ENCODE data around the gene CLDN1.

Gene CLDN1

DNA sequence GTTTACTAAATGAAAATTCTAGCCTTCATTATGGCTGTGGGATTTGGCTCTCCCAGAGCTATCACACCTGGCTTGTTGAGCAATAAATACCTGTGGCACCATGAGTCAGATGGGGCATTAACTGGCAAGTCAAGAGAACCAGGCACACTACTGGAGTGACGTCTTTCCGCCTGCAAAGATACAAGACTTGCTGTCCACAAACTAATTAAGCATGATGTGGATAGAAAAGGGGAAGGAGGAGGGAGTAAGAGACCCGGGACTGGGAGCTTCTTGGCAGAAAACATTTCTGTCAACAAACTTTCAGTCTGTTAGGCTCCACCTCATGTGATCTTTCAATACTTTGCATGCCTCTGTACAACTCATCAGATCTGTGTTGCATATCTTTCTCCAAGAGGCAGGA is 56.5 kb downstream of the CLDN1 start:
- intact Hi-C loops (cut with DNase I; ENCODE audit: low total_unique reads): no loop called here
- no peak for DNase-seq
- Histone ChIP-seq H3K4me1 (peaks cover 0 to 23% (median 13%) of the 10 kb centered on the region in 4 donors), H3K27ac (no peak overlapping the region), H3K36me3 (no peaks in the 10 kb centered on the region), H3K4me3 (no peak overlapping the region), H3K9me3 (no peaks in the 10 kb centered on the region), H3K27me3 (no peaks in the 10 kb centered on the region)
- TF ChIP-seq, protein P1, sequence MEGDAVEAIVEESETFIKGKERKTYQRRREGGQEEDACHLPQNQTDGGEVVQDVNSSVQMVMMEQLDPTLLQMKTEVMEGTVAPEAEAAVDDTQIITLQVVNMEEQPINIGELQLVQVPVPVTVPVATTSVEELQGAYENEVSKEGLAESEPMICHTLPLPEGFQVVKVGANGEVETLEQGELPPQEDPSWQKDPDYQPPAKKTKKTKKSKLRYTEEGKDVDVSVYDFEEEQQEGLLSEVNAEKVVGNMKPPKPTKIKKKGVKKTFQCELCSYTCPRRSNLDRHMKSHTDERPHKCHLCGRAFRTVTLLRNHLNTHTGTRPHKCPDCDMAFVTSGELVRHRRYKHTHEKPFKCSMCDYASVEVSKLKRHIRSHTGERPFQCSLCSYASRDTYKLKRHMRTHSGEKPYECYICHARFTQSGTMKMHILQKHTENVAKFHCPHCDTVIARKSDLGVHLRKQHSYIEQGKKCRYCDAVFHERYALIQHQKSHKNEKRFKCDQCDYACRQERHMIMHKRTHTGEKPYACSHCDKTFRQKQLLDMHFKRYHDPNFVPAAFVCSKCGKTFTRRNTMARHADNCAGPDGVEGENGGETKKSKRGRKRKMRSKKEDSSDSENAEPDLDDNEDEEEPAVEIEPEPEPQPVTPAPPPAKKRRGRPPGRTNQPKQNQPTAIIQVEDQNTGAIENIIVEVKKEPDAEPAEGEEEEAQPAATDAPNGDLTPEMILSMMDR (IDR thresholded peaks at IDR 0.05): no peak

DNA sequence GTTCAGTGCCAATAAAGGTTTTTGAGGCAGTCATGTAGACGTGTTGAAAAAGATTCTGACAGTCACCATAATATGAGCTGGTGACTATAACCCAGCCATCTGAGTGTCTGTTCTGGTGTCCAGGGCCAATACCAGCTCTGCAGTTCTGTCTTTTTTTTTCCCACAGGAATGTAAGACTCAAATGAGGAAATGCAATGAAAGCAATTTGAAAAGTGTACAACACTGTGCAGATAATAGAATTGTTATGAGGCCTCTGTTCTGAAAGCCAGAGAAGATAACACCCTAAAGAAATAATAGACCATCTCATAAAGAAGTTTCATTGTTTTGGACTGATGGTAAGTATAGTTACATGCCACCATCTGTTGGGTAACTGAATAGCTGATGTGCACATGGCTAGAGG is 57.1 kb downstream of the CLDN1 start:
- Histone ChIP-seq H3K27ac (no peak overlapping the region), H3K36me3 (no peaks in the 10 kb centered on the region)

DNA sequence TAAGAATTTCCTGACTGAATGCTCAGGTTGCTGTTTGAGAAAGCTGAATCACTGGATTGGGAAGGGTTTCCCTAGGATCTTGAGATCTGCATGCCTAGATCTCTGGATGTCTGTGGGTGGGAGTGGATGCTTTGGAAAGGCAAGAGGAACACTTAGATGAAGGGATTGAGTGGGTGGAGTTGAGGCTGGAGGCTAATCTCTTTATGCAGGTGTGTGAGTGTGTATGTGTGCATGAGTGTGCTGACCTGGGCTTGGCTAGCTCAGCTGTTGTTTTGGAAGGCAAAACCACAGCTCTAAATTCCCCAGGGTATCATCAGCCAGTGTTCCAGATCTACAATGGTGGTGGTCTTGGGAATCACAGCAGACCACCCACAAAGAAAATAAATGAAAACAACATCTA is 60.5 kb downstream of the CLDN1 start:
- Histone ChIP-seq H3K9me3 (no peaks in the 10 kb centered on the region), H3K4me3 (no peak overlapping the region), H3K27me3 (no peaks in the 10 kb centered on the region), H3K4me1 (peaks cover 0 to 27% (median 19%) of the 10 kb centered on the region in 4 donors), H3K36me3 (no peaks in the 10 kb centered on the region), H3K27ac (peak overlapping the region; percentile 54 to 67)
- intact Hi-C loops (cut with DNase I; ENCODE audit: low total_unique reads): no loop called here
- DNase-seq: no peak
- TF ChIP-seq, protein P1 (IDR thresholded peaks at IDR 0.05): no peak

More for the DNA sequence above, 57.1 kb downstream of the CLDN1 start:
- H3K27me3 ChIP-seq: no peaks in the 10 kb centered on the region
- DNase-seq: no peak
- intact Hi-C loops (cut with DNase I; ENCODE audit: low total_unique reads): no loop called here
- TF ChIP-seq, protein P1 (IDR thresholded peaks at IDR 0.05): no peak
- H3K4me1 ChIP-seq: peaks cover 0 to 30% (median 20%) of the 10 kb centered on the region in 4 donors
- no peaks in the 10 kb centered on the region for H3K9me3 ChIP-seq
- no peak overlapping the region for H3K4me3 ChIP-seq

DNA sequence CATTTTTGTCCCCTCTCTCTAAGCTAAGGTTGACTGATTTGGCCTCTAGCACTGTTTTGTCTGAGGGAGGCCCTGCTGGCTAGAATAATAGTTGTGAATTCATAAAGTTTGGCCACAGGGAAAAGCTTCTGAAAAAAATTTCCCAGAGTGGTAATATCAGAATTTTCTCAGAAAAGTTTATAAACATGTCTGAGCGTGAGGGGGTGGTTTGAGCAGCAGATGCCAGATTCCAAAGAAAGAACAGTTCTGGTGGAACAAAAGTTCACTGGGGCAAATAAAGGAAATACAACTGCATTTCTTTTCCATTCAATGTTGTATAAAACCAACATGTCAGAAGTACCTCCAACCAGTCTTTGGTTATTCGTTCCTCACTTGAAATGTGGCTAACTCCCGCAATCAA is 61.2 kb downstream of the CLDN1 start:
- peak overlapping the region; percentile 54 to 67 for H3K27ac ChIP-seq
- no peaks in the 10 kb centered on the region for H3K27me3 ChIP-seq
- no peaks in the 10 kb centered on the region for H3K36me3 ChIP-seq
- DNase-seq: no peak
- peaks cover 0 to 27% (median 19%) of the 10 kb centered on the region in 4 donors for H3K4me1 ChIP-seq
- TF ChIP-seq, protein P1 (IDR thresholded peaks at IDR 0.05): no peak
- H3K4me3 ChIP-seq: no peak overlapping the region
- intact Hi-C loops (cut with DNase I; ENCODE audit: low total_unique reads): no loop called here
- no peaks in the 10 kb centered on the region for H3K9me3 ChIP-seq

DNA sequence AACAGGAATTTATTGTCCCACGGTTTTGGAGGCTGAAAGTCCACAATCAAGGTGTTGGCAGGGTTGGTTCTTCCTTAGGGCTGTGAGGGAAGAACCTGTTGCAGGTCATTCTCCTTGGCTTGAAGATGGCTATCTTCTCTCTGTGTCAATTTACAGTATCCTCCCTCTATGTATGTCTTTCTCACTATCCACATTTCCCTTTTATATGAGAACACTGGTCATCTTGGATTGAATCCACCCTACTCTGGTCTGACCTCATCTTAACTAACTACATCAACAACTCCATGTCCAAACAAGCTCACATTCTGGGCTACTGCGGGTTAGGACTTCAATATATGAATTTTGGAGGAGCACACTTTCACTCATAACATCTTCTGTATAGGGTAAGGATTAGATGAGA is 61.9 kb downstream of the CLDN1 start:
- DNase-seq: no peak

More for the DNA sequence above, 61.9 kb downstream of the CLDN1 start:
- Histone ChIP-seq H3K27me3 (no peaks in the 10 kb centered on the region), H3K36me3 (no peaks in the 10 kb centered on the region), H3K9me3 (no peaks in the 10 kb centered on the region), H3K4me3 (no peak overlapping the region), H3K27ac (peak overlapping the region; percentile 54 to 67), H3K4me1 (peaks cover 0 to 27% (median 19%) of the 10 kb centered on the region in 4 donors)
- intact Hi-C loops (cut with DNase I; ENCODE audit: low total_unique reads): no loop called here
- TF ChIP-seq, protein P1 (IDR thresholded peaks at IDR 0.05): no peak

All from tibial artery (tissue), 4 donors.